ENCODE results near the gene JAK2. TPM values are rescaled to one million over a fixed set of nuclear protein-coding genes. Genes with fewer than 3 reads are reported as not detected.

JAK2 gene
- total RNA-seq, 4 donors from 2014 or later: 20.7 to 40.4 (median 22.6) TPM

- no peak overlapping the region for H3K27ac ChIP-seq
- H3K9me3 ChIP-seq: no peaks in the 10 kb centered on the region
- no peaks in the 10 kb centered on the region for H3K27me3 ChIP-seq
- TF ChIP-seq CTCF (IDR thresholded peaks at IDR 0.05) (no peak), POLR2A (IDR thresholded peaks at IDR 0.05) (no peak)
- no peaks in the 10 kb centered on the region for H3K4me1 ChIP-seq
- no peaks in the 10 kb centered on the region for H3K36me3 ChIP-seq
- H3K4me3 ChIP-seq: no peak overlapping the region
- DNase-seq: no peak
Observed at GRCh38 chr9:4959031-4959430, 26.0 kb upstream of the JAK2 start.

- Histone ChIP-seq H3K9me3 (no peaks in the 10 kb centered on the region), H3K4me3 (no peak overlapping the region), H3K4me1 (no peaks in the 10 kb centered on the region), H3K27me3 (no peaks in the 10 kb centered on the region), H3K27ac (no peak overlapping the region), H3K36me3 (no peaks in the 10 kb centered on the region)
- DNase-seq: no peak
- TF ChIP-seq POLR2A (IDR thresholded peaks at IDR 0.05) (no peak), CTCF (IDR thresholded peaks at IDR 0.05) (no peak)
Observed at GRCh38 chr9:4962085-4962484, 23.0 kb upstream of the JAK2 start.

- no peaks in the 10 kb centered on the region for H3K36me3 ChIP-seq
- no peaks in the 10 kb centered on the region for H3K9me3 ChIP-seq
- DNase-seq: no peak
- H3K4me1 ChIP-seq: no peaks in the 10 kb centered on the region
- H3K4me3 ChIP-seq: no peak overlapping the region
- no peak overlapping the region for H3K27ac ChIP-seq
- no peaks in the 10 kb centered on the region for H3K27me3 ChIP-seq
- TF ChIP-seq CTCF (IDR thresholded peaks at IDR 0.05): no peak
Observed at GRCh38 chr9:4964540-4964939, 20.5 kb upstream of the JAK2 start.

- no peak overlapping the region for H3K4me3 ChIP-seq
- peaks cover 0 to 2% (median 0%) of the 10 kb centered on the region in 4 donors for H3K4me1 ChIP-seq
Observed at GRCh38 chr9:4965174-4965821, 19.8 kb upstream of the JAK2 start.

GRCh38 chr9:4967523-4967922, 17.5 kb upstream of the JAK2 start:
- peaks cover 0 to 8% (median 0%) of the 10 kb centered on the region in 4 donors for H3K4me1 ChIP-seq
- H3K36me3 ChIP-seq: no peaks in the 10 kb centered on the region
- TF ChIP-seq CTCF (IDR thresholded peaks at IDR 0.05) (no peak), POLR2A (IDR thresholded peaks at IDR 0.05) (no peak)
- H3K27ac ChIP-seq: no peak overlapping the region
- H3K9me3 ChIP-seq: no peaks in the 10 kb centered on the region
- no peak overlapping the region for H3K4me3 ChIP-seq
- DNase-seq: no peak
- H3K27me3 ChIP-seq: no peaks in the 10 kb centered on the region

More at GRCh38 chr9:4965174-4965821, 19.8 kb upstream of the JAK2 start:
- H3K36me3 ChIP-seq: no peaks in the 10 kb centered on the region
- H3K27ac ChIP-seq: no peak overlapping the region
- no peak for DNase-seq
- no peak for TF ChIP-seq POLR2A (IDR thresholded peaks at IDR 0.05)
- no peak for TF ChIP-seq CTCF (IDR thresholded peaks at IDR 0.05)
- no peaks in the 10 kb centered on the region for H3K9me3 ChIP-seq
- no peaks in the 10 kb centered on the region for H3K27me3 ChIP-seq

GRCh38 chr9:4969130-4969529, 15.9 kb upstream of the JAK2 start:
- Histone ChIP-seq H3K36me3 (no peaks in the 10 kb centered on the region), H3K4me1 (peaks cover 0 to 8% (median 0%) of the 10 kb centered on the region in 4 donors), H3K4me3 (no peak overlapping the region), H3K27ac (no peak overlapping the region), H3K27me3 (no peaks in the 10 kb centered on the region), H3K9me3 (no peaks in the 10 kb centered on the region)
- TF ChIP-seq CTCF (IDR thresholded peaks at IDR 0.05) (no peak), POLR2A (IDR thresholded peaks at IDR 0.05) (no peak)
- DNase-seq: no peak
